HepG2 (cell line): ENCODE data around the gene FGD6.

ENCODE experiments used
- NFRKB ChIP-seq: fragments of 450-650 bp; IDR thresholded peaks from 2 replicates; pipeline ENCODE4 v1.6.1; 2017
- ZBTB8A ChIP-seq: sonication (generic); formaldehyde crosslinking; IDR thresholded peaks from 2 replicates; pipeline ENCODE4 v1.4.0; 2020; ENCODE audit warnings: mild to moderate bottlenecking, low read depth, missing genetic modification reagents, borderline replicate concordance
- ZNF124 ChIP-seq: sonication (generic); formaldehyde crosslinking; IDR thresholded peaks from 2 replicates; pipeline ENCODE4 v1.4.0; 2020; ENCODE audit warnings: missing genetic modification reagents
- TF ChIP-seq, protein P1 (sequence below): sonication (generic); formaldehyde crosslinking; IDR thresholded peaks from 2 replicates; pipeline ENCODE4 v1.9.0; 2022; ENCODE audit warnings: missing genetic modification reagents, mild to moderate bottlenecking, borderline replicate concordance
- TF ChIP-seq, protein P2 (sequence below): sonication (generic); formaldehyde crosslinking; IDR thresholded peaks from 2 replicates; pipeline ENCODE4 v1.5.0; 2020; ENCODE audit warnings: mild to moderate bottlenecking, missing genetic modification reagents, moderate library complexity
- TF ChIP-seq, protein P3 (sequence below): sonication (generic); formaldehyde crosslinking; conservative IDR thresholded peaks from 2 replicates; pipeline ENCODE4 v1.4.0; 2020; ENCODE audit warnings: missing genetic modification reagents

DNA sequence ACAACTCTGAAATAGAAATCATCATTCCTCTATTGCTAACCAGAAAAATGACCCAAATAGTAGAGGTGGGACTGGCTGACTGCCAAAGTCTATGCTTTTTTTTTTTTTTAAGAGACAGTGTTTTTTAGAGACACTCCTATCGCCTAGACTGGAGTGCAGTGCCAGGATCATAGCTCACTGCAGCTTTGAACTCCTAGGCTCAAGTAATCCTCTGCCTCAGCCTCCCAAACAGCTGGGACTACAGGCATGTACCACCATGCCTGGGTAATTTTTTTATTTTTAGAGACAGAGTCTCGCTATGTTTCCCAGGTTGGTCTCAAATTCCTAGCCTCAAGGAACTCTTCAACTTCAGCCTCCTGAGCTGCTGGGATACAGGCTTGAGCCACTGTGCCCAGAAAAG is 163.1 kb downstream of the FGD6 start:
- TF ChIP-seq NFRKB, result no peak
- TF ChIP-seq ZBTB8A (CRISPR knock-in tag), result no peak
- no peak for TF ChIP-seq ZNF124 (CRISPR knock-in tag)
- TF ChIP-seq, protein P1, sequence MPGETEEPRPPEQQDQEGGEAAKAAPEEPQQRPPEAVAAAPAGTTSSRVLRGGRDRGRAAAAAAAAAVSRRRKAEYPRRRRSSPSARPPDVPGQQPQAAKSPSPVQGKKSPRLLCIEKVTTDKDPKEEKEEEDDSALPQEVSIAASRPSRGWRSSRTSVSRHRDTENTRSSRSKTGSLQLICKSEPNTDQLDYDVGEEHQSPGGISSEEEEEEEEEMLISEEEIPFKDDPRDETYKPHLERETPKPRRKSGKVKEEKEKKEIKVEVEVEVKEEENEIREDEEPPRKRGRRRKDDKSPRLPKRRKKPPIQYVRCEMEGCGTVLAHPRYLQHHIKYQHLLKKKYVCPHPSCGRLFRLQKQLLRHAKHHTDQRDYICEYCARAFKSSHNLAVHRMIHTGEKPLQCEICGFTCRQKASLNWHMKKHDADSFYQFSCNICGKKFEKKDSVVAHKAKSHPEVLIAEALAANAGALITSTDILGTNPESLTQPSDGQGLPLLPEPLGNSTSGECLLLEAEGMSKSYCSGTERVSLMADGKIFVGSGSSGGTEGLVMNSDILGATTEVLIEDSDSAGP (CRISPR knock-in tag), result no peak
- TF ChIP-seq, protein P2, sequence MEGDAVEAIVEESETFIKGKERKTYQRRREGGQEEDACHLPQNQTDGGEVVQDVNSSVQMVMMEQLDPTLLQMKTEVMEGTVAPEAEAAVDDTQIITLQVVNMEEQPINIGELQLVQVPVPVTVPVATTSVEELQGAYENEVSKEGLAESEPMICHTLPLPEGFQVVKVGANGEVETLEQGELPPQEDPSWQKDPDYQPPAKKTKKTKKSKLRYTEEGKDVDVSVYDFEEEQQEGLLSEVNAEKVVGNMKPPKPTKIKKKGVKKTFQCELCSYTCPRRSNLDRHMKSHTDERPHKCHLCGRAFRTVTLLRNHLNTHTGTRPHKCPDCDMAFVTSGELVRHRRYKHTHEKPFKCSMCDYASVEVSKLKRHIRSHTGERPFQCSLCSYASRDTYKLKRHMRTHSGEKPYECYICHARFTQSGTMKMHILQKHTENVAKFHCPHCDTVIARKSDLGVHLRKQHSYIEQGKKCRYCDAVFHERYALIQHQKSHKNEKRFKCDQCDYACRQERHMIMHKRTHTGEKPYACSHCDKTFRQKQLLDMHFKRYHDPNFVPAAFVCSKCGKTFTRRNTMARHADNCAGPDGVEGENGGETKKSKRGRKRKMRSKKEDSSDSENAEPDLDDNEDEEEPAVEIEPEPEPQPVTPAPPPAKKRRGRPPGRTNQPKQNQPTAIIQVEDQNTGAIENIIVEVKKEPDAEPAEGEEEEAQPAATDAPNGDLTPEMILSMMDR (CRISPR knock-in tag), result no peak
- TF ChIP-seq, protein P3, sequence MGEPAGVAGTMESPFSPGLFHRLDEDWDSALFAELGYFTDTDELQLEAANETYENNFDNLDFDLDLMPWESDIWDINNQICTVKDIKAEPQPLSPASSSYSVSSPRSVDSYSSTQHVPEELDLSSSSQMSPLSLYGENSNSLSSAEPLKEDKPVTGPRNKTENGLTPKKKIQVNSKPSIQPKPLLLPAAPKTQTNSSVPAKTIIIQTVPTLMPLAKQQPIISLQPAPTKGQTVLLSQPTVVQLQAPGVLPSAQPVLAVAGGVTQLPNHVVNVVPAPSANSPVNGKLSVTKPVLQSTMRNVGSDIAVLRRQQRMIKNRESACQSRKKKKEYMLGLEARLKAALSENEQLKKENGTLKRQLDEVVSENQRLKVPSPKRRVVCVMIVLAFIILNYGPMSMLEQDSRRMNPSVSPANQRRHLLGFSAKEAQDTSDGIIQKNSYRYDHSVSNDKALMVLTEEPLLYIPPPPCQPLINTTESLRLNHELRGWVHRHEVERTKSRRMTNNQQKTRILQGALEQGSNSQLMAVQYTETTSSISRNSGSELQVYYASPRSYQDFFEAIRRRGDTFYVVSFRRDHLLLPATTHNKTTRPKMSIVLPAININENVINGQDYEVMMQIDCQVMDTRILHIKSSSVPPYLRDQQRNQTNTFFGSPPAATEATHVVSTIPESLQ (CRISPR knock-in tag), result no peak
